GM12865 (cell line): Measurements from ENCODE around the gene SLC66A1.
"Not testable (repeated sequence)": the region's sequence is repeated elsewhere in the genome, so short reads cannot be mapped to it uniquely, and the experiment has no call there.

Experiments
- DNase-seq: peaks from one replicate; pipeline ENCODE4 v3.0.0; 2010; ENCODE audit warnings: low read depth
- H3K4me3 ChIP-seq: 2 replicates; pipeline ENCODE4 v1.5.1; 2011; ENCODE audit warnings: mild to moderate bottlenecking, low read depth, low read length, control low read depth
- TF ChIP-seq, protein P1 (sequence below): IDR thresholded peaks from 2 replicates; pipeline ENCODE4 v1.5.1; 2011; ENCODE audit warnings: low read length, control low read depth, low read depth, inconsistent platforms; ENCODE audit not compliant: insufficient read depth; ENCODE audit errors: missing control alignments

SLC66A1 gene

DNA sequence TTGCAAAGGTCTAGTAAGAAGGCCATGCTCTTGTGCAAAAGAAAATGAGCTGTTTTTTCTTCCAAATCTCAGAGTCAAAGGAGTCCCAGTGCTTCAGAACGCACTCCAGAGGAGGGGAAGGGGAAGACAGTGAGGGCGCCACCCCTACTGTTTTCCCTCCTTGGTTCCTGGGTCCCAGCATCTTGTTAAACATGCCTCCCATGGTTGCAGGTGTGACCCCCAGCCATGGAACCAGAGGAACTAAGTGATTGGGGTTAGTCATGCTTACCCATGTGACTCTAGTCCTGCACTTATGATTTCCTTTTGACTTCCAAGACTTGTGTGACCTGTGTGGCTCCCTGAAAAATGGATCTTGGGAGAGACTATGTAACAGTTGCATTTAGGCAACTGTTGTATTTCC, 17.5 kb upstream of the SLC66A1 start:
- no peak for DNase-seq
- H3K4me3 ChIP-seq: no peak overlapping the region
- TF ChIP-seq, protein P1, sequence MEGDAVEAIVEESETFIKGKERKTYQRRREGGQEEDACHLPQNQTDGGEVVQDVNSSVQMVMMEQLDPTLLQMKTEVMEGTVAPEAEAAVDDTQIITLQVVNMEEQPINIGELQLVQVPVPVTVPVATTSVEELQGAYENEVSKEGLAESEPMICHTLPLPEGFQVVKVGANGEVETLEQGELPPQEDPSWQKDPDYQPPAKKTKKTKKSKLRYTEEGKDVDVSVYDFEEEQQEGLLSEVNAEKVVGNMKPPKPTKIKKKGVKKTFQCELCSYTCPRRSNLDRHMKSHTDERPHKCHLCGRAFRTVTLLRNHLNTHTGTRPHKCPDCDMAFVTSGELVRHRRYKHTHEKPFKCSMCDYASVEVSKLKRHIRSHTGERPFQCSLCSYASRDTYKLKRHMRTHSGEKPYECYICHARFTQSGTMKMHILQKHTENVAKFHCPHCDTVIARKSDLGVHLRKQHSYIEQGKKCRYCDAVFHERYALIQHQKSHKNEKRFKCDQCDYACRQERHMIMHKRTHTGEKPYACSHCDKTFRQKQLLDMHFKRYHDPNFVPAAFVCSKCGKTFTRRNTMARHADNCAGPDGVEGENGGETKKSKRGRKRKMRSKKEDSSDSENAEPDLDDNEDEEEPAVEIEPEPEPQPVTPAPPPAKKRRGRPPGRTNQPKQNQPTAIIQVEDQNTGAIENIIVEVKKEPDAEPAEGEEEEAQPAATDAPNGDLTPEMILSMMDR: no peak

DNA sequence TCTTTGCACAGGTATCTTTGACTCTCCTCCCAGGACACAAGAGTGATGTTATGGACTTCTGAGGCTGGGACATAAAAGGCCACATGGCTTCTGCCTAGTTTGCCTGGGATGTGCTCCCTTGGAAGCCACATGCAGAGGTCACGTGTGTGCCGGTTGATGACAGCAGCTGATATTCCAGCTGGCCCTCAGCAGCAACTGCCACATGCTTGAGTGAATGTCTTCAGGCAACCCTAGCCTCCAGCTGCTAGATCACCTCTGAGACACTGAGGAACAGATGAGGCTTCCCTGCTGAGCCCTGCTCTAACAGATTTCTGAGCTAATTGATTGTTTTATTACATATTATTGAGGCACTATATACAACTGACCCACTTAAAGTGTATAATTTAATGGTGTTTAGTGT, 11.9 kb upstream of the SLC66A1 start:
- H3K4me3 ChIP-seq: no peak overlapping the region
- no peak for DNase-seq
- TF ChIP-seq, protein P1: no peak

DNA sequence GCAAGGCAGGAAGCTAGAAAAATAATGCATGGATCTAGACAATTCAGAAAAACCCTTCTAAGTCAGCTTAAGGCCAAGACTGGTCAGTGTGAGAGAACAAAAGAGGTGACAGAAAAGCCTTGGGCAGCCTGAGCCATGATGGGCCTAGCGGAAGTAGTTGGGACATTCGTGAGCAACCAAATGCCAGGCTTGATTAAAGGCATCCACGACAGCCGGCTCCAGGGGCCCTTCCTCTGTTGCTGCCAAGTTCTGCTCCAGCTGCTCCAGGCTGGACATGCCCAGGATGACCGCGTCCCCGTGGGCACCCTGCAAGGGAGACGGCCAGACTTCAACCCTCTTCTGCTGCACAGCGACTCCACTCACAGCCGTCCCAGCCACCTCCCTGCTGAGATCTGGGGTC, 8.0 kb upstream of the SLC66A1 start:
- not testable (repeated sequence) for DNase-seq, H3K4me3 ChIP-seq

DNA sequence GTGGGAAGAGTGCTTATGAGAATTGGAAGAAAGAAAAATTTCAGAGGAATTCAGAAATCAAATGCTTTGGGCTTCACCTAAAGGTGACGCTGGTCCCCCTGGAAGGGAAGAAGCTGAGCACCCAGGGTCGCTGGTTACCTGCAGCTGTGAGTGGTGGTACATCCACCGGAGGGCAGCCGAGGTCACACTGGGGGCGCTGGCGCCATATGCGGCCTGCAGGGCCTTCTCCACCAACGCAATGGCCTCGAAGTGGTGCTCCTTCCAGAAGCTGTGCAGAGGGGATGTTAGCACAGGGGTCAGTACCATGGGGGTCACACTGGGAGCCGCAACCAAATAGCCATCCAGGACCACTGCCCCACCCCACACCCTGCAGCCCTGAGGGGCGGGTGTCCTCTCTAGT, 6.2 kb upstream of the SLC66A1 start:
- TF ChIP-seq, protein P1: no peak
- no peak for DNase-seq
- H3K4me3 ChIP-seq: no peak overlapping the region

DNA sequence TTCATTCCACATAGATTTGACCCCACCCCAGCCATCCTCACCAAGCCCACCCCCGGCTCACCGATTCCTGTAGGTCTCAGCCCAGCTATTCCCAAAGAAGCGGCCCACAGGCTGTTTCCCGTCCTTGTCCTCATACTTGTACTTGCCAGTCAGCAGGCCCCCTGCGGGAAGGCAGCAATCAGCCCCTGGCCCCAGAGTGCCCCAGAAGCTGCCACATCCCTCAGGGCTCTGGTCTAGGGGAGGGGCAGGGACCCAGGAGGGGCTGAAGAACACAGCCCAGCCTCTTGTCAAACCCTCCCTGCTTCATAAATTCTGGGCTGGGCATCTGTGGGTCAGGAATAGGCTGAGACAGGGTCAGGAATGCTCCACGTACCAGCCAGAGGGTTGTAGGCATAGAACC, 5.2 kb upstream of the SLC66A1 start:
- DNase-seq: no peak

DNA sequence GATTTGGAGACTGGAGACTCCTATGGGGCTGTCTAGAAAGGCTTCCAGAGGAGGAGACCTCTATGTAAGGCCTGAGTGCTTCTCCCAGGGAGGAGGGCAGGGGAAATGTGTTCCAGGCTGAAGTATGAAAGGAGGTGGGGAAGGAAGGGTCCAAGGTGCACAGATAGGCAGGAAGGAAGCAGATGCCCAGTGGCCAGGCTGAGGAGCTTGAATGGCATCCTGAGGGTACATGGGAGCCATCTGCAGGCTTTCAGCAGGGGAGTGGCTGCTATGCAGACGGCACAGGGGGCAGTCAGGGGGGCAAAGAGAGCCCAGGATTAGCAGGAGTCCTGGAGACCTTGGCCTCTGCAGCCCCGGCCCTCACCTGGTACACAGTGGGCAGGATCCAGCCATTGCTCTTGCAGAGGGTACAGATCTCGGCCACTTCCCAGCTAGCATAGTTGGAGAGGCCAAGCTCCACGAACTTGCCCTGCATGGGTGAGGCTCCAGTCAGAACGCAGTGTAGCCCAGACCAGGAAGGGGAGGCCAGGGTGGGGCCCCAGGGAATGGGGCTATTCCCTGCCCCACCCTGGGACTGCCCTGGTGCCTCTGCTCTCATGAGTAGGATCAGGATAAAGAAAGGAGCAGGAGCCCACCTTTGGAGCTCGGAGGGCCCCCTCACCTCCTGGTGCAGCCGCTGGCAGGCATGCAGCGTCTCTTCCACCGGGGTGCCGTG, 4.2 kb upstream of the SLC66A1 start:
- no peak overlapping the region for H3K4me3 ChIP-seq
- DNase-seq: no peak
- TF ChIP-seq, protein P1: no peak

More for the DNA sequence above, 5.2 kb upstream of the SLC66A1 start:
- H3K4me3 ChIP-seq: no peak overlapping the region
- TF ChIP-seq, protein P1: no peak

DNA sequence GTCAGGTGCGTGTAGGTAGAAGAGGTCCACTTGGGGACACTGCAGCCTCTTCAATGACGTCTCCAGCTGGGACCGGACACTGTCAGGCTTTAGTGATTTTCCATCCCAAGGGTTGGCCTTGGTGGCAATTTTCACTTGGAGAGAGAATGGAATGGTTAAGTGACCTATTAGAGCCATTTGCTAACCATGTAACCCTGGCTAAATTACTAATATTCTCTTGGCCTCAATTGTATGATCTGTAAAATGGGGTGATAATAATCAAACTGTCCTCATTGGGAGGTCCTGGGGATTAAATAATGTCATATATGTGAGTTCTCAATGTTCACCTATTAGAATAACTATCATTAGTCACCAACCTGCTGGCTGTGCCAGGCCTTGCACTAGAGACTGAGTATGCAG, 3.6 kb upstream of the SLC66A1 start:
- no peak overlapping the region for H3K4me3 ChIP-seq
- DNase-seq: no peak
- TF ChIP-seq, protein P1: no peak
